Stromal cell of bone marrow (primary cell): ENCODE data around the gene RNF181.
"Not testable (repeated sequence)": the region's sequence is repeated elsewhere in the genome, so short reads cannot be mapped to it uniquely, and the experiment has no call there.

Experiments
- DNase-seq: peaks from one replicate; pipeline ENCODE4 v3.0.0-alpha.2; 2012; ENCODE audit warnings: low read depth

The RNF181 gene, protein sequence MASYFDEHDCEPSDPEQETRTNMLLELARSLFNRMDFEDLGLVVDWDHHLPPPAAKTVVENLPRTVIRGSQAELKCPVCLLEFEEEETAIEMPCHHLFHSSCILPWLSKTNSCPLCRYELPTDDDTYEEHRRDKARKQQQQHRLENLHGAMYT

DNA sequence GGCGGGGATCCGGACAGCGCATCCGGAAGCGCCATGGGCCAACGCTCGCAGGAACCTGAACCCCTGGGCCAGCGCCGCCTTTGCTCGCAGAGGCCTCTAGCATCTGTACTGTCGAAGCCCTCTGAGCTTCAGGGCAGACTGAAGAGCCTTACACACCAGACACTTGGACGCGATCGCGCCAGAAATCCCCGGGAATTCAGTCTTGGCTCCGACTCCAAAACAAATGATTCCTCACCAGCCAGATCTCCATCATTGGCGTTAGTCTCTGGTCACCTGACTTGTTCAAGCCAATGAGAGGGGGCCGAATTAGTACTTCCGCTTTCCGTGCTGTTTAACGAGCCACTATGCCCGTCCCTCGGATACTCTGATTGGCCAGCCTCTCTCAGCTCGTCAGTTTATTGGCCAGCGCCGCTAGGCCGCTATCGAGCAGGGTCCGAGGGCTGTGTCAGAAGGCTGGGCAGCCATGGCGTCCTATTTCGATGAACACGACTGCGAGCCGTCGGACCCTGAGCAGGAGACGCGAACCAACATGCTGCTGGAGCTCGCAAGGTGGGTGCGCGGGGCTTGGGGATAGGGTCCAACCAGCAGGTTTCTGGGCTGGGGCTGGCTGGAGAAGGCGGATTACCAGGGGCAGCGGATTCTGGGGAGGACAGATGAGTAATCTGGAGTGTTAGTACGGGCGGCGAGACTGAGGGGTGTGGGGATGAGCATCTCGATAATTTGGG lies at the start of gene RNF181:
Gene RNF181 (plus strand): TSS at position 445 of the 725 bp plus-strand sequence. CDS start 19 bp downstream, at position 464.
- peak; percentile 99 for DNase-seq

DNA sequence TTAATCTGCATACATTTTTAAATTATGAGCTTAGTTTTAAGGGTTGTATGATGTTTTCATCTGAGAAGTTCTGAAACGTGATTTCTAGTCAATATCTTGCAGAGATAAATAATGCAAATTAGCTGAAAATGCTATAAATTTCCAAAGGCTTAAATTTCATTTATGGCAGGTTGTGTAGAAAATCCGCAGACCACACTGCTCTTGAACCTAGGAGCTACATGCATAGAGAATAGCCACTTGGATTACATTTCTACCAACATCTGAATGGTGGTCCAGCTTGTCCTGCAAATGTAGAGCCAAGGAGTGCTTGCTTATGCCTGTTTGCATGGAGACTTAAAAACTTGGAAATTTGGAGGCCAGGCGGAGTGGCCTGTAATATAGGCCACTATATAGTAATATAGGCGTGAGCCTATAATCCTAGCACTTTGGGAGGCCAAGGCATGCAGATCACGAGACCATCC lies 49.7 kb upstream of the RNF181 start:
- DNase-seq = no peak

DNA sequence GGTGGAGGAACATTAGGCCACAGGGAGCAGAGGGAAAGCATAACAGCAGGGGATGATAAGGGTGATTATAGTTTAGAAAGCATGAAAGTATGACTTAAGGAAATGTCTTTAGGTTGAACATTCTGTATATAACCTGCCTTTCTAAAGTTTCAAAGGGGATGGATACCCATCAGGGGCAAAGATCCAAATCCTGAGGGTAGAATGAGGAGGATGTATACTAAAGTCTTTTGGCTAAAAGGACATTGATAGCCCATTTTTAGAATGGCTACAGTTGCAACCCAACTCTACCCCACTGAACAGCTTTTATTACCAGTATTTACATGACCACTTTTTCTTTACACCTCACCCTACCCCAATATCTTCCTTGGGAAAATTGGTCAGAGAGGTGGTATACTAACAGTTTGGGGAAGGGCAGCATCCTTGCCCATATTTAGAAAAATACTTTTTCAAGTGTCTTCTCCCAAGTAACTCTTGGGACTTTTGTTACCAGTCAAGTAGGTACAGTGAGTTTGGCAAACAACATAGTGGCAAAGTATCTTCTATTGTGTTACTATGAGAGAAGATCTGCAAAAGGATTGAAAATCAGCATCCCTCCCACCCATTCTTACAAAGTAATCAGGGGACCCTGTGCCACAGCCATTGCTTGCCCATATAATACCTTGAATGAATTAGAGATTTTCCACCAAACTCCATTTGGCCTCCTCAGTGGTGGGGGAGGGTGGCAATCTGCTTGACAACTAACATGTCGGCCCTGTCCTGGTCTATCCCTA lies 48.3 kb upstream of the RNF181 start:
- peak; percentile 25 for DNase-seq

DNA sequence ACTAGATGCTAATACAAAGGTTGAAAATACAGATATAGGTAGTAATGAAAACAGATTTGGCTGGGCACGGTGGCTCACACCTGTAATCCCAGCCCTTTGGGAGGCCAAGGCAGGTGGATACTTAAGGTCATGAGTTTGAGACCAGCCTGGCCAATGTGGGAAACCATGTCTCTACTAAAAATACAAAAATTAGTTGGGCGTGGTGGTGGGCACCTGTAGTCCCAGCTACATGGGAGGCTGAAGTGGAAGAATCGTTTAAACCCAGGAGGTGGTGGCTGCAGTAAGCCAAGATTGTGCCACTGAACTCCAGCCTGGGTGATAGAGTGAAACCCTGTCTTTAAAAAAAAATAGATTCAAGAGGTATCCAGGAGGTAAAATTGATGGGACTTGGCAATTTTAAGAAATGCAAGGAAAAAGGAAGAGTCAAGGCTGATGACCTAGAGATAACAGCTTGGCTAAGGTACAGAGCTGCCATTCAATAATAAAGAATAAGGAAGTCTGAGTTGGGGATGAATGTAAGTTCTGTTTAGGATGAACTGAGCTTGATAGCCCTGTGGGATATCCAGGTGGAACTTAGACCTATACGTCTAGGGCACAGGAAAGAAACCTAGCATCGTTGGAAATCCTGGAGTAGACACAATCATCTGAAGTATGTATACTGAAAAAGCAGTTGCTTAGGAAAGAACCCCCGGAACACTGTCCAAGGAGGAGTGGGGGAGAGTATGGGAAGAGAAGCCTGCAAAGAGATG lies 47.5 kb upstream of the RNF181 start:
- no peak for DNase-seq

DNA sequence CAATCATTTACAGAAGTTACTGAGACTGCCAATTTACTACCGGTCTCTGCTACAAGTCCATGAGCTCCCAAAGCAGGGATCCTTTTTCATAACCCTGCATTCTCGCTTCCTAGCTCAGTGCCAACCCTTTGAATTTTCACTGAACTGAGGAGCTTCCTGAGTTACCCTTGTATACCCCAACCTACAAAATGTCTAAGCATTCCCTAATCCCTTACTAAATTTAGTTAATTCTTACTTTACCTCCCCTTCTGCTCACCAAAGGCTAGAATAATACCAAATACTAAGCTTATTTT lies 47.0 kb upstream of the RNF181 start:
- DNase-seq = no peak

DNA sequence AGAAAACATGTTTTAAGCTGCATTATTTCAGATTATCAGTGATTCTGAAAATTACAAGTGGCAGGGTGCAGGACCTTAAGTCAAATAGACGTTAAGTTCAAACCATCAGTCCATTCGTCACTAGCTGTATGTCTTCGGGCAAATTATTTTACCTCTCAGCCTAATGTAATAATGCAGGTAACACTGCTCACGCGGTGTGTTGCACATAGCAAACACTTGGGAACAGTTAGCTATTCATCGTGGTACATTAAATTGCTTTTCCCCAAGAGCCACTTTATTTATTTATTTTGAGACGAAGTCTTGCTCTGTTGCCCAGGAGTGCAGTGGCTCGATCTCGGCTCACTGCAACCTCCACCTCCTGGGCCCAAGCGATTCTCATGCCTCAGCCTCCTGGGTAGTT lies 46.5 kb upstream of the RNF181 start:
- DNase-seq = no peak

DNA sequence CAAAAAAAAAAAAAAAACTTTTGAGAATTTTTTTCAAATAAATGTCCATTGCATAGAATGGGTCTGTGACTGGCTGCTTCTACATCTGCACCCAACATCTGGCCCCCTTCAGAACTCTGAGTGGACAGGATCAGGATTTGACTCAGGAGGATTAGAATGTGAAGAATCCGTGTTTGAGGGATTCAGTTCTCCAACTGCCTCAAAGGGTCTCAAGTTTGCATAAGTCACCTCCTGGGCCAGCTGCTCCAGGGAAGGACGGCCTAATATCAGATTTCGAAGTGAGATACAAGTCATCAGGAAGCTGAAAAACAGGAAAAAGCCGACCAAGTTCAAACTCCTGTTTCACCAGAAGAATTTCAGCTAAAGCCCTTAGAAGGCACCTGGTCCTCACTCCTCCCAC lies 45.7 kb upstream of the RNF181 start:
- DNase-seq = peak; percentile 42

DNA sequence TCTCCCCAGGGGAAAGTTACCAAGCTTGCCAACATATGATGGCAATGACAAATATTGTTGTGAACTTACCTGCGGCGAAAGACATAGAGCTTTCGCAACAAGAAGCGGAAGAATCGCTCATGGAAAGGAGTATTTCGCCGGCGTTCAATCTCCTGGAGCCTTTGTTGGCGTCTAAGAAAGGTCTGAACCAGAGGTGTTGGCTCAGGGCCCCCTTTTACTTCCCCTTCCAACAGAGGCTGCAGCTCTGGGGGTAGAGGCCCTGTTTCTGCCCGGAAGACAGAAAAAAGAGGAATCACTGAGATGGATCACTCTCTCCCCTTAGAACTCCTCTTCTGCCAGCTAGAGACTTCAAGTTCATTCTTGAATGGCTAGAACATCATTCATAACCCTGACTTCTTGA lies 45.1 kb upstream of the RNF181 start:
- no peak for DNase-seq

DNA sequence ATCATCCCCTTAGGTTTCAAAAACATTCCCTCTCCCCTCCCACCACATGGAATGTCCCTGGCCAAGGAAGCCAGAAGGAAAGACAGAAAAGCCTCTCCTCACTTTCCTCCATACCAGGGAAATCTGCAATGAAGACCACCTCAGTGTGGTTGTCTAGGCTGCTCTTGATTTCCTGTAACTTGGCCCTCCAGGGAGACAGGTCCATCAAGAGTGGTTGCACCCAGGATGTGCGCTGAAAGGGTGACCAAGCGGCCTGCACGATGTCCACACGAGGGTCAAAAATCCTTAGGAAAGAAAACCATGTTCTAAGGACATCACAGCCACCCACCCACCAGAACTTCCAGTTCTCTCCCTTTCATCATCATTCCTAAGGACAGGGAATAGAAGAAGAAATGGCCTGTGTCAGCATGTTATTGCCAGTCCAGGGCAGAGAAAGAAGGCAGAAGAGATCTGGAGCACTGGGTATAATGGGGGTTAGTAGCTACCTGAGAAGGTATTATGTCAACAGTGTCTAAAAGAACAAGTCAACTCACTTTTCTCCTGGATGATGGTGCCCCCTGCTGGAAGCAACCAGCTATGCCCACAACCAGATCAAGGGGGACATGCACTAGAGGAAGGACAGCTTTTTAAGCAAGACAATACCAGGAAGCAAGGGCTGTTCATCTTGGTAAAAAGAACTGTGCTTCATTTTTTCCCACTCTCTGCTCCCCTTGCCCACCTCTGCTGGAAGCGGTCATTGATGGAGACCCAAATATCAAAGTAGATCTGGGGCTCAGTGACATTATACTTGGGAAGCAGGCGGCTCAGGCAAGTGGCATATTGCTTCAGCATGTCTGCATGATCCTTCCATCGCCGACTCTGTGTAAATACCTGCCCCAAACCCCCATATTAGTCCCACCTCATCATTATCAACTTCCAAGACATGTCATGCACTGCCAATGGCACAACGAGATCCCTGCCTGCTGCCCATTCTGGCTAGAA lies 43.6 kb upstream of the RNF181 start:
- peak; percentile 34 for DNase-seq

DNA sequence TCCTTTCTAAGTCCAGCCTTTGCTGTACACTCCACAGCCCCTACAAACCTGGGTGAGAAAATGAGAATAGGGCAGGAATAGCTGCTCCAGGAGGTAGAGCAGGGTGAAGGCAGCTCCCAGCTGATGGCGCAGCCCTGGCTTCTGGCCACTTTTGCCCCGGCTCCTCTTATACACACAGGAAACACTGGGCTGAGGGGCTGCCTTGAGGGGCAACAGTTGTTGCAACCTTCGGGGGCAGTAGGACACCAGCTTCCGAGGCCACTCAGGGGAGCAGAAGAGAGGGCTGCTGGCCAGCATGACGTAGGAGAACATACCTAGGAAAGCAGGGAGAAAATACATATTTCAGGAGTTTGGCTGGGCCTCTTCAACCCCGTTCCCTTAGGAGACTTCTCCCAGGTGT lies 42.4 kb upstream of the RNF181 start:
- DNase-seq = no peak

DNA sequence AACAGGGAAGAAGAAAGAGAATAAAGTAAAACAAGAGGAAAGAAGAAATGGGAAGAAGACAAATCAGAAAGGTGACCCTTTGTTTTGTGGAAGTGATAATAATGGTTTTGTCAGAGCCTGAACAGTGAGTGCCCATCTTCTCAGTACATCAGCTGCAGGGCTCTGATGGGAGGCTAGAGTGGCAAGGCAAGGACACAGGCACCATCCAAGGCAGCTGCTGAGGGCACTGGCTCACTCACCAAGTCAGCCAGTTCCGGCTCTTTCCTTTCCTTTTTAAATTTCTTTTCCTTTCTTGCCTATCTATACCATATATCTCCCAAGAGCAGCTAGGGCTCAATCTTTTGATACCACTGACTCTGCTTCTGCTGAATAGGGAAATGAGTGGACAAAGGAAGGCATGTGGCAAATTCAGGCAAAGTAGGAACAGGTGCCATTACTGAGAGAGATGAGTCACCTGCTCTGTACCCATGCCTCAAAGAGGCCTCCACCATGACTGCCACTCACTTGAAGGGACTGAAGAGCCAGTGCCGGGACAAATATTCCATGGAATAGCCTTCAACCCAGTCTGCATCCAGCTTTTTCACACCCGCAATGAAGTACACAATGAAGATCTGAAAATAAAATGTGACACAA lies 40.4 kb upstream of the RNF181 start:
- DNase-seq = no peak

DNA sequence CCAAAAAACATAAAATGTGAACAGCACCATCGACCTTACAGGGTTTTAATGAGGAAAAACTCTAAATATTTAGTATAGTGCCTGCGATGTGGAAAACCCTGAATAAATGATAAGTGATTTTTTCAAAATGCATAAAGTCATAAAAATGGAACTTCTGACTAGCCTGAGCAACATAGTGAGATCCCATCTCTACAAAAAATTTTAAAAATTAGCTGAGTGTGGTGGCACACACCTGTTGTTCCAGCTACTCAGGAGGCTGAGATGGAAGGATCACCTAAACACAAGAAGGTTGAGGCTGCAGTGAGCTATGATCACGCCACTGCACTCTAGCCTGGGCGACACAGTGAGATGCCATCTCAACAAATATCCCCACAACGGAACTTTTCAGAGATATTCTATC lies 38.4 kb upstream of the RNF181 start:
- DNase-seq = no peak

DNA sequence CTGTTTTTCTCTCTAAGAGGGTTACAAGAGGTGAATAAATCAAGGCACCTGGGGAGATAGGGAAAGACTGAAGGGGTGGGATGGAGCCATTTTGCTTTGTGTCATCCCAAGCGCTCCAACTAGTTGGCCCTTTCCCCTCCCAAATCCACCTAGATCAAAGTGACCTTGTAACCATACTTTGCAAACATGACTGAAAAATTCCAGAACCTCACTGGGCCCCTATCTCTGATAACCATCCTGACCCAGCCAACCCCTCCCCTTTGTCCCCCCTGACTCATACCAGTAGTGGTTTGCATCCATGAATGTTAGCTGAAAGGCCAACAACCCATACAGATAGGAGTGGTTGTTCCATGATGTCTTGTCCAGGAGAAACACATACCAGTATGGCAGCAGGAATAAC lies 37.4 kb upstream of the RNF181 start:
- no peak for DNase-seq

DNA sequence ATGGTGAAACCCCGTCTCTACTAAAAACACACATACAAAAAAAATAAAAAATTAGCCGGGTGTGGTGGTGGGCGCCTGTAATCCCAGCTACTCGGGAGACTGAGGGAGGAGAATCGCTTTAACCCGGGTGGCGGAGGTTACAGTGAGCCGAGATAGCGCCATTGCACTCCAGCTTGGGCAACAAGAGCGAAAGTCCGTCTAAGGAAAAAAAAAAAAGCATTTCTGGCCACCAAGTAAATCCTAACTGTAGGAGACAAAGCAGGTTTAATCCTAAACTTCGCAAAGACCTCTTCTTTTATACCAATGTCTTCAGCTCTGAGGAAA lies 35.2 kb upstream of the RNF181 start:
- not testable (repeated sequence) for DNase-seq

DNA sequence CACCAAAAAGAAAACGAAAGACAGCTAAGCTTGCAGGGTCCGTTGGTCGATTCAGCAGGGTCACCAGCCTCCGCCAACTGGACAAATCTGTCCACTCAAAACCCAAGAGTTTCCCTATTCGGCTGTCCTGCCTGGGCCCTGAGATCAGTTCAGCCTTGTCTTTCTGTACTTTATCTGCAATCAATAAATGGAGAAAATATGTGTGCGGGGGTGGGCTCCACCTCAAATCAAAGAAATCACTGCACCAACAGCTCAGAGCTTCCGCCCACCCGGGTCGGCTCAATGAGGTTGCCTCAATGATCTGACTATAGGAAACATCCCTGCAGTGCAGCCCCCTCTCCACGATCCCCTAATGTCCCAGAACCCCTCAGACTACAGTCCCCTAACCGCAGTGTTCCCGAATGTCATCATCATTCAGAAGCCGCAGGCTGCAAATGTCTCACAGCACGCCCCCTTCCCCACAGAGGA lies 34.7 kb upstream of the RNF181 start:
- DNase-seq = no peak

DNA sequence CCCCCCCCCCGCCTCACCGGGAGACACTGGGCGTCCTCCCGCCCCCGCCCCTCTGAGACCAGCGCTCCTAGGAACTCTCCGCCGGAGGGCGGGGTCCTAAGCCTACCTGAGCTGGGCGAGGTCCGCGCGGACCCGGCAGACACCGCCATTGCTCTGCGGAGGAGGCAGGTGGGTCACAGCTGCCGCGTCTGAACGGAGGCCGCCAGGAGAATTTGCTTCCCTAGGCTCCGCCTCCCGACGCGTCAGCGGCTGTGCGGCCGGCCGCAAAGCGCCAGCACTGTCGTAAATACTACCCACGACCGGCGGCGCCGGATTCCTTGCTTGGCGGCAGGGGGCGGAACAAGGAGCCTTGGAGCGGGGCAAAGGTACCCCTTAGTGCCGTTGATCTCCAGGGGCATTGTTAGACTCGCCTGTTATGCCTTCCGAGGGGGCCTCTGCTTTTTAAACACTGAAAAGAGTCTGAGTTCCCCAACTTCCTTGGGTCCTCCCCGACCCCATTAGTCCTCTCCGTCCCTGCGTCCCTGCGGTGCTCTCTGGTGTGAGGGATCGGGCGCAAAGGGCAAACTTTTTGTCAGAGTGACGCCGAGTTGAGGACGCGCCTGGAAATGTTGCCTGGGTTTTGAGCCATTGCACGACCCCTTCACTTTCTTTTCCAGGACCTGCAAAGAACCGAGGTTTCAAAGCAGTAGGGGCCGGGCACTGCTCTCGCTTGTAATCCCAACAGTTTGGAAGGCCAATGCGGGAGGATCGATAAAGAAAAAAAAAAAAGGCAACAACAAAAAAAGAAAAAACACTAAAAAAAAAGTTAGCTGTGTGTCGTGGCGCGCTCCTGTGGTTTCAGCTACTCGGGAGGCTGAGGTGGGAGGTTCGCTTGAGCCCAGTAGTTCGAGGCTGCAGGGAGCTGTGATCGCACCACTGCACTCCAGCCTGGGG lies 34.0 kb upstream of the RNF181 start, which contains the start of gene GGCX:
Gene GGCX (minus strand): TSS at position 214 of the 933 bp plus-strand sequence. CDS start 65 bp downstream, at position 149.
- DNase-seq = peak; percentile 88

DNA sequence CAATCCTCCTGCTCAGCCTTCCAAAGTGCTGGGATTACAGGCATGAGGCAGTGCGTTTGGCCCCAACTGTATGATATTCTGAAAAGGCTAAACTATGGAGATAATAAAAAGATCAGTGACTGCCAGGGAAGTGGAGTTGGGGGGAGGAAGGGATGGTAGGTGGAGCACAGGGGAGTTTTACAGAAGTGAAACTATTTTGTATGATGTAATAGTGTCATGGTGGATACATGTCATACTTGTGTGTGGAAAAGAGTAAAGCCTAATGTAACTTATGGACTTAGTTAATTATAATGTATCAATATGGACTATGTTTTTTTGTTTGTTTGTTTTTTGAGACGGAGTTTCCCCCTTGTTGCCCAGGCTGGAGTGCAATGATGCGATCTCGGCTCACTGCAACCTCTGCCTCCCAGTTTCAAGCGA lies 31.4 kb upstream of the RNF181 start:
- DNase-seq = no peak

DNA sequence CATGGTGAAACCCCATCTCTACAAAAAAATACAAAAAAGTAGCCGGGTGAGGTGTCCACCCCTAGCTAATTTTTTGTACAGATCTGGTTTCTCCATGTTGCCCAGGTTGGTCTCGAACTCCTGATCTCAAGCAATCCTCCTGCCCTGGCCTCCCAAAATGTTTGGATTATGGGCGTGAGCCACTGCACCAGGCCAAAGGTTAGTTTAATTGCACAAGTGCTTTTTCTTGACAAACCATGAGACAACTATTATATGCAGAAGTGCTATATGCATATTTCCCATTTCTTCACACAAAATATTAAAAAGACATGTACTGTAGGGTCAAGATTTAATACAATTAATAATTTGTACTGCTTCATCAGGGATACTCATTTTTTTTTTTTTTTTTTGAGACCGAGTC lies 29.3 kb upstream of the RNF181 start:
- DNase-seq = no peak

DNA sequence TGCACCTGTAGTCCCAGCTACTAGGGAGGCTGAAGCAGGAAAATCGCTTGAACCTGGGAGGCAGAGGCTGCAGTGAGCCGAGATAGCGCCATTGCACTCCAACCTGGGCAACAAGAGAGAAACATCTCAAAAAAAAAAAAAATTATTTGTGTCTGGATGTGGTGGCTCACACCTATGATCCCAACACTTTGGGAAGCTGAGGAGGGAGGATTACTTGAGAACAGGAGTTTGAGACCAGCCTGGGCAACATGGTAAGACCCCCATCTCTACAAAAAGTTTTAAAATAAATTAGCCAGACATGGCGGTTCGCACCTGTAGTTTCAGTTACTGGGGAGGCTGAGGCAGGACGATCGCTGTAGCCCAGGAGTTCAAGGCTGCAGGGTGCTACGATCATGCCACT lies 19.8 kb upstream of the RNF181 start:
- DNase-seq = no peak

DNA sequence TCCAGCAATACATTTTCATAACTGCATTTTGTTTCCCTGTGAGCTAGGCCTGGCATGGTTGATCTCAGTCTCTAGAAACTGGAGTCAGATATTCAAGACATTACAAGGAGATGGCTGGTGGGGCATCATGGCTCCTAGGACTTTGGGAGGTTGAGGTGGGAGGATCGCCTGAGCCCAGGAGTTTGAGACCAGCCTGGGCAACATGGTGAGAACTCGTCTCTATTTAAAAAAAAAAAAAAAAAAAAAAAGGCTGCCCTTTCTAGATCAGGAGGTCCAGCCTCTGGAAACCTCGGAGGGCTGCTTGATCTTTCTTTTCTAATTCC lies 18.5 kb upstream of the RNF181 start:
- no peak for DNase-seq
